ENCODE measurements around the gene ING1.
A peak's percentile ranks its signal among the peaks of the same experiment; 100 is the strongest.
"Not testable (repeated sequence)": the region's sequence is repeated elsewhere in the genome, so short reads cannot be mapped to it uniquely, and the experiment has no call there.

Gene ING1

GRCh38 chr13:110696776-110697175, 16.7 kb upstream of the ING1 start:
- no peak for DNase-seq

- DNase-seq, result no peak
Measured at GRCh38 chr13:110697842-110698241, 15.7 kb upstream of the ING1 start.

GRCh38 chr13:110698689-110699088, 14.8 kb upstream of the ING1 start:
- no peak for DNase-seq

GRCh38 chr13:110699148-110700145, 14.1 kb upstream of the ING1 start:
- DNase-seq, result no peak

- no peak for DNase-seq
Measured at GRCh38 chr13:110700186-110700585, 13.3 kb upstream of the ING1 start.

- no peak for DNase-seq
Measured at GRCh38 chr13:110700641-110701040, 12.9 kb upstream of the ING1 start.

- not testable (repeated sequence) for DNase-seq
Measured at GRCh38 chr13:110701061-110701460, 12.4 kb upstream of the ING1 start.

GRCh38 chr13:110702089-110702488, 11.4 kb upstream of the ING1 start:
- no peak for DNase-seq

- peak; percentile 44 to 64 for DNase-seq
Measured at GRCh38 chr13:110702591-110703526, 10.6 kb upstream of the ING1 start.

- peak in 1 of 2 experiments; percentile 5 for DNase-seq
Measured at GRCh38 chr13:110705356-110705825, 8.1 kb upstream of the ING1 start.

- DNase-seq, result peak; percentile 96 to 97
Measured at GRCh38 chr13:110705826-110706569, 7.5 kb upstream of the ING1 start, which contains the start of gene CARS2. Gene CARS2 (minus strand): TSS chr13:110706116. CDS start chr13:110706093, 23 bp downstream.

GRCh38 chr13:110706570-110707372, 6.7 kb upstream of the ING1 start:
- DNase-seq, result no peak

- peak; percentile 89 to 90 for DNase-seq
Measured at GRCh38 chr13:110712081-110712848, 1.2 kb upstream of the ING1 start.

GRCh38 chr13:110712849-110713641, 455 bp upstream of the ING1 start:
- peak; percentile 99 to 100 for DNase-seq

- DNase-seq, result peak in 1 of 2 experiments; percentile 13
Measured at GRCh38 chr13:110713981-110714796, 689 bp downstream of the ING1 start.

- no peak for DNase-seq
Measured at GRCh38 chr13:110714797-110715394, 1.4 kb downstream of the ING1 start.

- peak; percentile 100 for DNase-seq
Measured at GRCh38 chr13:110715395-110716246, 2.1 kb downstream of the ING1 start.

GRCh38 chr13:110716247-110716515, 2.7 kb downstream of the ING1 start:
- DNase-seq, result peak; percentile 26 to 38

Measured in AML-193 (cell line).